CD14-positive monocyte (primary cell): ENCODE measurements around the gene MRPS18A. TPM values are rescaled to one million over a fixed set of nuclear protein-coding genes. Genes with fewer than 3 reads are reported as not detected.

Experiments used
- DNase-seq, 3 donors: peaks; one replicate each; pipeline ENCODE4 v3.0.0-alpha.2; 2011 to 2022
- H2AFZ ChIP-seq: 2 replicates; pipeline ENCODE4 v1.6.0; 2012; ENCODE audit warnings: mild to moderate bottlenecking, low read depth, low read length, inconsistent platforms; ENCODE audit not compliant: insufficient read depth, poor library complexity, severe bottlenecking
- H3K27ac ChIP-seq, 2 donors: 1 replicate in 1 of 2; 2 replicates in 1 of 2; pipeline ENCODE4 v1.5.1; 2012 to 2013; ENCODE audit warnings: low read length in 2 of 2, control low read depth in 1 of 2, inconsistent platforms in 1 of 2, low read depth in 1 of 2, mild to moderate bottlenecking in 1 of 2
- H3K27me3 ChIP-seq, 2 donors: one replicate each; pipeline versions ENCODE4 v1.6.0 to v1.6.1; 2011 to 2013; ENCODE audit warnings: low read length in 2 of 2; ENCODE audit not compliant: control insufficient read depth in 2 of 2, insufficient read depth in 2 of 2
- H3K36me3 ChIP-seq, 2 donors: replicated peaks in 1 of 2; 1 replicate in 1 of 2; 2 replicates in 1 of 2; pipeline versions ENCODE4 v1.5.1 to v1.6.1; 2012 to 2013; ENCODE audit warnings: low read length in 2 of 2, control low read depth in 1 of 2, inconsistent platforms in 1 of 2, mild to moderate bottlenecking in 1 of 2; ENCODE audit not compliant: insufficient read depth in 2 of 2, control insufficient read depth in 1 of 2
- H3K4me1 ChIP-seq, 2 donors: 1 replicate in 1 of 2; 2 replicates in 1 of 2; pipeline versions ENCODE4 v1.5.1 to v1.6.1; 2012 to 2013; ENCODE audit warnings: low read length in 2 of 2, control low read depth in 1 of 2, inconsistent platforms in 1 of 2, mild to moderate bottlenecking in 1 of 2, moderate library complexity in 1 of 2; ENCODE audit not compliant: insufficient read depth in 2 of 2, control insufficient read depth in 1 of 2
- H3K4me2 ChIP-seq: replicated peaks from 2 replicates; pipeline ENCODE3; 2012; ENCODE audit warnings: low read length, moderate library complexity, mild to moderate bottlenecking; ENCODE audit not compliant: poor library complexity, severe bottlenecking; ENCODE audit errors: extremely low read depth
- H3K4me3 ChIP-seq, 3 experiments: fragments of 200-600 bp in 1 of 3; sonication (generic) in 1 of 3; replicated peaks in 1 of 3; 1 replicate in 2 of 3; 2 replicates in 1 of 3; pipeline ENCODE4 v1.5.1; 2011 to 2013; ENCODE audit warnings: low read length in 3 of 3, mild to moderate bottlenecking in 3 of 3, control low read depth in 2 of 3, low read depth in 2 of 3, inconsistent platforms in 1 of 3, moderate library complexity in 1 of 3
- H3K79me2 ChIP-seq: 2 replicates; pipeline ENCODE4 v1.6.0; 2012; ENCODE audit warnings: mild to moderate bottlenecking, control low read depth, inconsistent platforms, low read length, moderate library complexity; ENCODE audit not compliant: insufficient read depth
- H3K9ac ChIP-seq: 2 replicates; pipeline ENCODE4 v1.6.0; 2017; ENCODE audit warnings: low read length, mild to moderate bottlenecking; ENCODE audit not compliant: insufficient read depth, poor library complexity, severe bottlenecking
- H3K9me3 ChIP-seq, 2 donors: replicated peaks in 1 of 2; 1 replicate in 1 of 2; 2 replicates in 1 of 2; pipeline versions ENCODE4 v1.5.1 to v1.6.1; 2012 to 2013; ENCODE audit warnings: low read length in 2 of 2, control low read depth in 1 of 2; ENCODE audit not compliant: control insufficient read depth in 1 of 2, insufficient read depth in 1 of 2
- H4K20me1 ChIP-seq: 2 replicates; pipeline ENCODE4 v1.6.0; 2012; ENCODE audit warnings: mild to moderate bottlenecking, low read length, control low read depth, moderate library complexity; ENCODE audit not compliant: insufficient read depth
- H3K27ac Mint-ChIP-seq, 7 donors: one replicate each; pipeline ENCODE4 v1.8.0; 2020; ENCODE audit warnings: mild to moderate bottlenecking in 7 of 7, mixed read lengths in 7 of 7, moderate library complexity in 6 of 7, inconsistent platforms in 2 of 7
- H3K27me3 Mint-ChIP-seq, 3 donors: one replicate each; pipeline ENCODE4 v1.8.0; 2021 to 2022; ENCODE audit warnings: low read depth in 3 of 3, mild to moderate bottlenecking in 3 of 3, mixed read lengths in 3 of 3, moderate library complexity in 3 of 3, inconsistent platforms in 1 of 3
- H3K36me3 Mint-ChIP-seq, 2 donors: one replicate each; pipeline ENCODE4 v1.8.0; 2020; ENCODE audit warnings: mixed read lengths in 2 of 2, inconsistent platforms in 1 of 2, mild to moderate bottlenecking in 1 of 2
- H3K4me1 Mint-ChIP-seq: one replicate; pipeline ENCODE4 v1.8.0; 2020; ENCODE audit warnings: mild to moderate bottlenecking, mixed read lengths
- H3K4me3 Mint-ChIP-seq, 2 donors: one replicate each; pipeline ENCODE4 v1.8.0; 2020; ENCODE audit warnings: mild to moderate bottlenecking in 2 of 2, mixed read lengths in 2 of 2, moderate library complexity in 1 of 2
- H3K9me3 Mint-ChIP-seq, 7 donors: one replicate each; pipeline ENCODE4 v1.8.0; 2020 to 2022; ENCODE audit warnings: mixed read lengths in 7 of 7, mild to moderate bottlenecking in 6 of 7, moderate library complexity in 6 of 7, inconsistent platforms in 2 of 7
- whole genome bisulfite sequencing: methylation state at CpG from one replicate; pipeline ENCODE4 v1.1.5; 2013; ENCODE audit warnings: missing lambda C conversion rate; ENCODE audit not compliant: insufficient coverage; 5-methylcytosine and 5-hydroxymethylcytosine counted together
- intact Hi-C, 2 donors: fragments of 100-400 bp; cut with micrococcal nuclease; formaldehyde crosslinking; loops; one replicate each; pipeline versions ENCODE4 v1.15.0 to v1.15.1; 2023
- polyA plus RNA-seq, 3 donors: library from polyadenylated mRNA; depleted of rRNA in 1 of 3; unstranded in 2 of 3; stranded (reverse) in 1 of 3; fragments of 300-500 nt in 2 of 3; fragments of >200 nt in 1 of 3; fragmentation: Illumina TruSeq in 2 of 3; gene quantifications; 1 replicate in 2 of 3; 2 replicates in 1 of 3; pipeline ENCODE4 v1.2.3, GENCODE V29; 2012 to 2021
- TF ChIP-seq, protein P1 (sequence below): fragments of 200-600 bp; IDR thresholded peaks from one replicate; pipeline ENCODE4 v1.8.0; 2022; ENCODE audit warnings: antibody characterized with exemption, mild to moderate bottlenecking

MRPS18A gene
- polyA plus RNA-seq, 3 donors: 17.3 to 45.3 (median 41.4) TPM

DNA sequence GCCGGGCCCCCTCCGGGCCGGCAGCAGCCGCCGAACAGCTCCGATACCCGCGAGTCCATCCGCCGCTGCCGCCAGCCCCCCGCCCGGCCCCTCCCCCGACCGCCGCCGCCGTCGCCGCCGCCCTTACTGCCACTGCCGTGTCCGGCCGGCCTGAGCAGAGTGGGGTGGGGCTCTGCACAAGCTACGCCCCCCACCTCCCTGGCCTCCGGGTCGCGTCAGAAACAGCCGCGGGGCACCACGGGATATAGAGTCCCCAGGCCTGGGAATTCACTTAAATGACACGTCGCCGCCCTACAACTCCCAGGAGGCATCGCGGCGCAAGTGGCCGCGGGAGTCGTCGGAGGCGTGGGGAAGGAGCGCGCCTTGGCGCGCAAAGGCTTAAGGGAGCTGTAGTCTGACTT, 58.5 kb downstream of the MRPS18A start, which contains the start of gene GTPBP2:
TSS of gene GTPBP2 (minus strand) at position 161 of the 401 bp plus-strand sequence. CDS start at position 59, 102 bp downstream.
- H3K27ac ChIP-seq: peak within 1 kb of the TSS; percentile 94 to 95
- peak within 1 kb of the TSS; percentile 86 for H3K4me2 ChIP-seq
- peaks cover 33% of the 10 kb centered on the region for H3K79me2 ChIP-seq
- peaks cover 21 to 22% of the 10 kb centered on the region in 2 donors for H3K36me3 ChIP-seq
- peak within 1 kb of the TSS; percentile 95 to 99 (median 98) for H3K4me3 ChIP-seq
- Mint-ChIP-seq H3K4me3 (peak within 1 kb of the TSS; percentile 93 to 96), H3K27ac (peak within 1 kb of the TSS; percentile 94 to 100 (median 99)), H3K36me3 (peaks cover 22 to 28% of the 10 kb centered on the region in 2 donors), H3K4me1 (peaks cover 46% of the 10 kb centered on the region), H3K27me3 (no peaks in the 10 kb centered on the region), H3K9me3 (no peaks in the 10 kb centered on the region)
- no peaks in the 10 kb centered on the region for H3K27me3 ChIP-seq
- peak; percentile 97 to 98 (median 97) for DNase-seq
- 0% methylated on average over 29 of the region's 46 CpGs for WGBS
- TF ChIP-seq, protein P1, sequence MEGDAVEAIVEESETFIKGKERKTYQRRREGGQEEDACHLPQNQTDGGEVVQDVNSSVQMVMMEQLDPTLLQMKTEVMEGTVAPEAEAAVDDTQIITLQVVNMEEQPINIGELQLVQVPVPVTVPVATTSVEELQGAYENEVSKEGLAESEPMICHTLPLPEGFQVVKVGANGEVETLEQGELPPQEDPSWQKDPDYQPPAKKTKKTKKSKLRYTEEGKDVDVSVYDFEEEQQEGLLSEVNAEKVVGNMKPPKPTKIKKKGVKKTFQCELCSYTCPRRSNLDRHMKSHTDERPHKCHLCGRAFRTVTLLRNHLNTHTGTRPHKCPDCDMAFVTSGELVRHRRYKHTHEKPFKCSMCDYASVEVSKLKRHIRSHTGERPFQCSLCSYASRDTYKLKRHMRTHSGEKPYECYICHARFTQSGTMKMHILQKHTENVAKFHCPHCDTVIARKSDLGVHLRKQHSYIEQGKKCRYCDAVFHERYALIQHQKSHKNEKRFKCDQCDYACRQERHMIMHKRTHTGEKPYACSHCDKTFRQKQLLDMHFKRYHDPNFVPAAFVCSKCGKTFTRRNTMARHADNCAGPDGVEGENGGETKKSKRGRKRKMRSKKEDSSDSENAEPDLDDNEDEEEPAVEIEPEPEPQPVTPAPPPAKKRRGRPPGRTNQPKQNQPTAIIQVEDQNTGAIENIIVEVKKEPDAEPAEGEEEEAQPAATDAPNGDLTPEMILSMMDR: no peak
- intact Hi-C loops: loop anchor here (5.0 kb wide), 2 partner anchors 52 to 618 kb away; partner anchors contain the start of genes HSP90AB1 (in 1 of the 2), POLH (in 1 of the 2) and XPO5 (in 1 of the 2)
- peaks cover 26% of the 10 kb centered on the region for H4K20me1 ChIP-seq
- peak within 1 kb of the TSS; percentile 86 for H2AFZ ChIP-seq
- H3K9ac ChIP-seq: peak within 1 kb of the TSS; percentile 85
- peaks cover 51 to 60% of the 10 kb centered on the region in 2 donors for H3K4me1 ChIP-seq
- no peaks in the 10 kb centered on the region for H3K9me3 ChIP-seq

- Mint-ChIP-seq H3K4me3 (peak overlapping the region; percentile 93 to 96), H3K27ac (peak overlapping the region; percentile 93 to 99 (median 98)), H3K9me3 (no peaks in the 10 kb centered on the region), H3K36me3 (peaks cover 28 to 34% of the 10 kb centered on the region in 2 donors), H3K4me1 (peaks cover 43% of the 10 kb centered on the region), H3K27me3 (peaks cover 0 to 1% (median 0%) of the 10 kb centered on the region in 3 donors)
- Histone ChIP-seq H3K27me3 (no peaks in the 10 kb centered on the region), H3K9me3 (no peaks in the 10 kb centered on the region), H3K27ac (peak overlapping the region; percentile 75 to 94), H3K36me3 (peaks cover 27% of the 10 kb centered on the region in 2 donors), H2AFZ (peak overlapping the region; percentile 75), H3K4me1 (peaks cover 51 to 58% of the 10 kb centered on the region in 2 donors), H4K20me1 (peaks cover 32% of the 10 kb centered on the region), H3K4me2 (peak overlapping the region; percentile 86), H3K9ac (peak overlapping the region; percentile 85), H3K79me2 (peaks cover 33% of the 10 kb centered on the region), H3K4me3 (peak overlapping the region; percentile 95 to 99 (median 98))
- peak in 2 of 3 donors; percentile 7 to 28 for DNase-seq
- TF ChIP-seq, protein P1: no peak
- intact Hi-C loops: loop anchor here (5.0 kb wide), 2 partner anchors 51 to 619 kb away; partner anchors contain the start of genes HSP90AB1 (in 1 of the 2), POLH (in 1 of the 2) and XPO5 (in 1 of the 2)
- WGBS: 0% methylated on average over 5 of the region's 25 CpGs
Measured at GRCh38 chr6:43628393-43629103, 59.0 kb downstream of the MRPS18A start.
